Epithelial cell of esophagus (primary cell): ENCODE measurements around the gene STAM.

Source experiments
- DNase-seq: peaks from one replicate; pipeline ENCODE4 v3.0.0; 2010; ENCODE audit warnings: low read depth
- H3K4me3 ChIP-seq: 2 replicates; pipeline ENCODE4 v1.5.1; 2011; ENCODE audit warnings: mild to moderate bottlenecking, low read length, control low read depth
- TF ChIP-seq, protein P1 (sequence below): IDR thresholded peaks from 2 replicates; pipeline ENCODE4 v1.5.1; 2011; ENCODE audit warnings: low read depth, mild to moderate bottlenecking, low read length, control low read depth, inconsistent platforms; ENCODE audit not compliant: insufficient read depth; ENCODE audit errors: missing control alignments

Gene STAM

DNA sequence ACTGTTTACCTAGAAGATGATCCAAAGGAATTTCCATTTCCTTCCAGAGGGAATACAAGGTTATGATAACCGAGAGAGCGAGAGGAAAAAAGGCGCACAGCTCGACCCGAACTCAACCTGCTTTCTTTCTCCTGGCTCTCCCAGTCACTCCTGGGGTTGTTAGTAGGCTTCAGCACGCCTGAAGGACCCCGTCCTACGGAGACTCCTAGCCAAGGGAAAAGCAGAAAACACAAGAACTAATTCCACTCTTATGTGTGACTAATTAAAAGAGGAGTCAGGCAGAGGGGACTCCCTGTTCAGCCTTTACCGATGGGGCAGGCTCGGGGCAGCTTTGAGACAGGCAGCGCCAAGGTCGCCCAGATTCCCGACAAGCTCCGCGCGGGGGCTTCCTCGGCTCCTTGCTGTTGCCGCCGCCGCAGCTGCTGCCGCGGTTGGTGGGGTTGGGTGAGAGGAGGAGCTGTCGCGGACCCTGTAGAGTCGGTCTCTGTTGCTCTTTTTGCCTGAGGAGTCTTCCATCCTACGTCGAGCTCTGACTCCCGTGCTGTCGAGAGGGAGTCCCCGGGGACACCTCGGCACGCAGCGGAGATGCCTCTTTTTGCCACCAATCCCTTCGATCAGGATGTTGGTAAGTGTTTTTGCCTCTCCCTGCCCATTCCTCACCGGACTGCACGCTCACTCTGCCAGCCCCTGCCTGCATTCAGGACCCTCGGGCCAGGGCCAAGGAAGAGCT lies at the start of gene STAM:
Gene STAM, plus strand, starts transcription at position 397 of the 730 bp plus-strand sequence. Its CDS starts 189 bp downstream, at position 586.
- H3K4me3 ChIP-seq: peak within 1 kb of the TSS; percentile 90
- peak; percentile 93 for DNase-seq
- TF ChIP-seq, protein P1, sequence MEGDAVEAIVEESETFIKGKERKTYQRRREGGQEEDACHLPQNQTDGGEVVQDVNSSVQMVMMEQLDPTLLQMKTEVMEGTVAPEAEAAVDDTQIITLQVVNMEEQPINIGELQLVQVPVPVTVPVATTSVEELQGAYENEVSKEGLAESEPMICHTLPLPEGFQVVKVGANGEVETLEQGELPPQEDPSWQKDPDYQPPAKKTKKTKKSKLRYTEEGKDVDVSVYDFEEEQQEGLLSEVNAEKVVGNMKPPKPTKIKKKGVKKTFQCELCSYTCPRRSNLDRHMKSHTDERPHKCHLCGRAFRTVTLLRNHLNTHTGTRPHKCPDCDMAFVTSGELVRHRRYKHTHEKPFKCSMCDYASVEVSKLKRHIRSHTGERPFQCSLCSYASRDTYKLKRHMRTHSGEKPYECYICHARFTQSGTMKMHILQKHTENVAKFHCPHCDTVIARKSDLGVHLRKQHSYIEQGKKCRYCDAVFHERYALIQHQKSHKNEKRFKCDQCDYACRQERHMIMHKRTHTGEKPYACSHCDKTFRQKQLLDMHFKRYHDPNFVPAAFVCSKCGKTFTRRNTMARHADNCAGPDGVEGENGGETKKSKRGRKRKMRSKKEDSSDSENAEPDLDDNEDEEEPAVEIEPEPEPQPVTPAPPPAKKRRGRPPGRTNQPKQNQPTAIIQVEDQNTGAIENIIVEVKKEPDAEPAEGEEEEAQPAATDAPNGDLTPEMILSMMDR: peak; percentile 2

DNA sequence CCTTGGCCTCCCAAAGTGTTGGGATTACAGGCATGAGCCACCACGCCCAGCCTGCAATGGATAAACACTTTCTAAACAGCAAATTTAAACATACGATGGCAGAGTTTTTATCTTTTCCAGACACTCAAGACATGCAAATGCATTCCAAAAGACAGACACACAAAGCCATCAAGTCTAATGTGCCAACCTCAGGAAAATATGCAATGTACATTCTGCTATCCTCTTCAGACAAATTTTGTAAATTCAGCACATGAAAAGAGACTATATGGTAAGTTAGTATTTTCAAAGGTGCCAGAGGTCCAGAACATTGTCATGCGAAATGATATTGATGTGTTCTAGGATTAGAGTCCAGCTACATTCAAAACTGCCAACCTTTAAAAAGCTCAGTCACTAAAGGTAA lies 46.6 kb upstream of the STAM start:
- TF ChIP-seq, protein P1: no peak
- no peak overlapping the region for H3K4me3 ChIP-seq
- DNase-seq: no peak

DNA sequence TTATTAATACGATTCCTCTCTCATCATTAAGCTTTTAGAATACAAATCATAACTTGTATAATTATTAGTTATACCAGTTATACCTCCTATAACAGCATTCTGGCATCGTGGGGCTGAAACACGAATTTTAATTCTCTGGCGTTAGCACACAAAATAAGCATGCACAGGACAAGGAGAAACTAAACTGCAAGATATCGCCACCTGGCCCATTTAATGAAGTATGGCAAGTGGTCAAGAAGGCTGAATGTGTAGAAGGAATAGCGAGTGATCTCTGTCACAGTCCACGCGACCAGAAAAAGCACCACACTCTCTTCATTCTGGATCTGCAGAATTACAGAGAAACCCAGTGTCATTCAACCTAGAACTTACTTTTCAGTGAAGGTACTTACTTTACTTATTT lies 44.9 kb upstream of the STAM start:
- no peak overlapping the region for H3K4me3 ChIP-seq
- TF ChIP-seq, protein P1: peak; percentile 49
- DNase-seq: peak; percentile 40

DNA sequence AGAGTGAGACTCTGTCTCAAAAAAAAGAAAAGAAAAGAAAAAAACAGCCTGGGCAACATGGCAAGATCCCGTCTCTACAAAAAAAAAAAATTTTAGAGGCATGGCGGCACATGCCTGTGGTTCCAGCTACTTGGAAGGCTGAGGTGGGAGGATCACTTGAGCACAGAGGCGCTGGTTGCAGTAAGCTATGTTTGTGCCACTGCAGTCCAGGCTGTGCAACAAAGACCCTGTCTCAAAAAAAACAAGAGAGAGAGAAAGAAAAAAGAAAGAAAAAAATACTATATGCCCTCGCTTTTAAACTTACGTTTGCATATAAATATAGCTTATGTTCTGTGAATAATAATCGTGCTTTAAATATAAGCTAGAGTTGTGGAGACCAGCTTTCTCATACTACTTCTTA lies 38.0 kb upstream of the STAM start:
- no peak for DNase-seq
- TF ChIP-seq, protein P1: no peak

DNA sequence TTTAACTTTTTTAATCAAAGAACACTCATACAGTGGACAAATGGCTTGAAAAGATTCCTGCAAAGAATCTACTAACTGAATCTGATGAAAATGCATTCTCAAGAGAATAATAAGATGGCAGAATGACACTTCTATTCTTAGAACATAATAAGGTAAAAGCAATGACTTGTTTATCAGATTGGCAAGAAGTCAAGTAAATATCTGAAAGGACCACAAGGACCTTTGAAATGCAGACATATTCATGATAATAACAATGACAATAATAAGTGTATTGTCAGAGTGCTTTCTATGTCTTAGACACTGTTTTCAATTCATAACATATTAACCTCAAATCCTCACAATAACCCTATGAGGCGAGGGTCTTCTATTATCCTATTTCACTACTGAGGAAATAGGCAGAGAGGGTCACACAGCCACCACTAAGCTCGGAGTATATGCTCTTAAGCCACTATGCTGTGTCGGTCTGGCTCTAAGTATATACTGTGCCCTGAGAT lies 37.4 kb upstream of the STAM start:
- H3K4me3 ChIP-seq: no peak overlapping the region
- no peak for DNase-seq
- TF ChIP-seq, protein P1: no peak

More for the DNA sequence above, 38.0 kb upstream of the STAM start:
- H3K4me3 ChIP-seq: no peak overlapping the region

DNA sequence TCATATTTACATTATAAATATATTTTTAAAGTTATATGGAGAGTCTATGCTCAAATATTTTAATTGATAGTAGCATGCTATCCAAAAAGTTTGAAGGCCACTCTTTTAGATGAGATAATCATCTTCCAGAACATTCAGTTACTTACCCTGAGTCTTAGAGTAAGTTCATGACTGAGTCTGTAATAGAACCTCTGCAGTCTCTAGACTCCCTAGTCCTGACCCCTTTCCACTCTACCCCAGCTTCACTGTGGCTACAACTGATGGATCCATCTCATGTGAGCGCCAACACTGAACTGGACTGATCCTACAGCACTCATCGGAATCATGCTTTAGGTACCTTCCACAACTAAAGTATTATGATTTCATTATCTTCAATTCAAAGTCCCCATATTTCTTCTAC lies 36.9 kb upstream of the STAM start:
- no peak overlapping the region for H3K4me3 ChIP-seq
- no peak for DNase-seq
- TF ChIP-seq, protein P1: no peak
